HL-60 (cell line): ENCODE results near the gene ENOX1.

Experiments
- DNase-seq, 2 experiments: peaks; one replicate each; pipeline ENCODE4 v3.0.0-alpha.2; 2010 to 2020; ENCODE audit warnings: low read depth in 1 of 2, low spot score in 1 of 2
- H3K27ac ChIP-seq: fragments of 250-450 bp; sonication (Bioruptor Pico); replicated peaks from 2 replicates; pipeline ENCODE4 v1.5.1; 2020; ENCODE audit warnings: mild to moderate bottlenecking, moderate library complexity
- H3K27me3 ChIP-seq: fragments of 250-450 bp; sonication (Bioruptor Pico); 2 replicates; pipeline ENCODE4 v1.5.1; 2021; ENCODE audit warnings: mild to moderate bottlenecking, moderate library complexity; ENCODE audit not compliant: insufficient read depth, poor library complexity, severe bottlenecking
- H3K4me3 ChIP-seq: replicated peaks from 2 replicates; pipeline ENCODE4 v1.5.1; 2011; ENCODE audit warnings: mild to moderate bottlenecking, control low read depth, low read length; ENCODE audit not compliant: insufficient read depth
- CTCF ChIP-seq: IDR thresholded peaks from one replicate; pipeline ENCODE4 v1.5.1; 2011; ENCODE audit warnings: low read length, control low read depth, inconsistent platforms; ENCODE audit not compliant: insufficient read depth
- GABPA ChIP-seq: IDR thresholded peaks from 2 replicates; pipeline ENCODE4 v1.6.1; 2012; ENCODE audit warnings: low read depth
- POLR2AphosphoS5 ChIP-seq: IDR thresholded peaks from 2 replicates; pipeline ENCODE4 v1.6.1; 2012; ENCODE audit warnings: low read depth
- SPI1 ChIP-seq: IDR thresholded peaks from 2 replicates; pipeline ENCODE4 v1.6.1; 2012; ENCODE audit warnings: low read depth, mild to moderate bottlenecking, borderline replicate concordance
- TF ChIP-seq, protein P1 (sequence below): IDR thresholded peaks from 2 replicates; pipeline ENCODE4 v1.6.1; 2012; ENCODE audit warnings: low read depth; ENCODE audit not compliant: insufficient replicate concordance

ENOX1 gene

DNA sequence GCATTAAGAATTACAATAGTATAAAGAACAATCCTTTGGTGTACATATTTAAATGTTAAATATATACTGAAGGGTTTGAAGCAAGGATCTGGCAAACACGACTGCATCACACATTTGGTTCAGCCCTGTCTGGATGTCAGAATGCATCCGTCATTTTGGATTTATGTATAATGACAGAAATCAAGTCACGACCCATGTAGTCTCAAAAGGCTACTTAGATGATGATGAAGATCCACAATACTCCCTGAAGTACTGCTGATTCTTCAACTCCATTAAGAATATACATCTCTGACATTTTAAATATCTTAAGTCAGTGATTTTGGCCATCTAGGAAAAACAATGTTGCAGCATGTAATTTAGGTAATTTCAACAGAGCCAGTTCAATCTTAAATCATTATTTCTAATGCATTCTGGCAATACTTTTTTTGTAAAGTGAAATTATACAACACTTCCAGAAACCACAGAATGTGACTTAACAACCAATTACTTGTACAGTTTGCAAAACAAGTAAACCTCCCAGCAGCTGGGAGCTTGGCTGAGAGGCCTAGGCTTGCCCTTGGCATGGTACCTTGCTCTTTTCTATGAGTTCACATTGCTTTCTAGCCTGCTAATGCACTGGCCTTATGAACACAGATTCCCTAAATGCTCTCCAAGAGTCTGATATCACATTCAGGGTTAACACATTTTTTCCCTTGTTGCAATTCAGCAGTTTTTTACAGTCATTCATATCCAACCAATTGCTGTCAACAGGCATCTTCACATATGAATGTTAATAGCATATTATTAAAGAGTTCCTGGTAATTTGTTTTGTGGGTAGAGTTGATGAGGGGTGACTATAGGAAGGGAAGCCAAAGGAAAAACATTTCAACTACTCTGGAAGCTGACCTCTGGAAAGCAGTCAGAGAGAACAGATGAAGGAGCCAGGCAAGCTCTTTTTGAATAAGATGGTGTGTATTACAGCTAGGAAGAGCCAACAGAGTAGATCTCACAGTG lies 175.2 kb downstream of the ENOX1 start:
- Histone ChIP-seq H3K4me3 (no peak overlapping the region), H3K27me3 (no peaks in the 10 kb centered on the region), H3K27ac (no peak overlapping the region)
- DNase-seq: no peak
- TF ChIP-seq GABPA (no peak), POLR2AphosphoS5 (no peak), SPI1 (no peak), CTCF (no peak)
- TF ChIP-seq, protein P1, sequence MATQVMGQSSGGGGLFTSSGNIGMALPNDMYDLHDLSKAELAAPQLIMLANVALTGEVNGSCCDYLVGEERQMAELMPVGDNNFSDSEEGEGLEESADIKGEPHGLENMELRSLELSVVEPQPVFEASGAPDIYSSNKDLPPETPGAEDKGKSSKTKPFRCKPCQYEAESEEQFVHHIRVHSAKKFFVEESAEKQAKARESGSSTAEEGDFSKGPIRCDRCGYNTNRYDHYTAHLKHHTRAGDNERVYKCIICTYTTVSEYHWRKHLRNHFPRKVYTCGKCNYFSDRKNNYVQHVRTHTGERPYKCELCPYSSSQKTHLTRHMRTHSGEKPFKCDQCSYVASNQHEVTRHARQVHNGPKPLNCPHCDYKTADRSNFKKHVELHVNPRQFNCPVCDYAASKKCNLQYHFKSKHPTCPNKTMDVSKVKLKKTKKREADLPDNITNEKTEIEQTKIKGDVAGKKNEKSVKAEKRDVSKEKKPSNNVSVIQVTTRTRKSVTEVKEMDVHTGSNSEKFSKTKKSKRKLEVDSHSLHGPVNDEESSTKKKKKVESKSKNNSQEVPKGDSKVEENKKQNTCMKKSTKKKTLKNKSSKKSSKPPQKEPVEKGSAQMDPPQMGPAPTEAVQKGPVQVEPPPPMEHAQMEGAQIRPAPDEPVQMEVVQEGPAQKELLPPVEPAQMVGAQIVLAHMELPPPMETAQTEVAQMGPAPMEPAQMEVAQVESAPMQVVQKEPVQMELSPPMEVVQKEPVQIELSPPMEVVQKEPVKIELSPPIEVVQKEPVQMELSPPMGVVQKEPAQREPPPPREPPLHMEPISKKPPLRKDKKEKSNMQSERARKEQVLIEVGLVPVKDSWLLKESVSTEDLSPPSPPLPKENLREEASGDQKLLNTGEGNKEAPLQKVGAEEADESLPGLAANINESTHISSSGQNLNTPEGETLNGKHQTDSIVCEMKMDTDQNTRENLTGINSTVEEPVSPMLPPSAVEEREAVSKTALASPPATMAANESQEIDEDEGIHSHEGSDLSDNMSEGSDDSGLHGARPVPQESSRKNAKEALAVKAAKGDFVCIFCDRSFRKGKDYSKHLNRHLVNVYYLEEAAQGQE: no peak

- no peak overlapping the region for H3K4me3 ChIP-seq
- H3K27me3 ChIP-seq: no peaks in the 10 kb centered on the region
- no peak for DNase-seq
- no peak for TF ChIP-seq GABPA
- H3K27ac ChIP-seq: no peak overlapping the region
Observed at GRCh38 chr13:43608400-43609137, 178.2 kb downstream of the ENOX1 start.

- TF ChIP-seq GABPA (no peak), CTCF (no peak), POLR2AphosphoS5 (no peak)
- TF ChIP-seq, protein P1: no peak
- no peaks in the 10 kb centered on the region for H3K27me3 ChIP-seq
- H3K27ac ChIP-seq: no peak overlapping the region
- no peak for DNase-seq
- H3K4me3 ChIP-seq: no peak overlapping the region
Observed at GRCh38 chr13:43597599-43597945, 189.2 kb downstream of the ENOX1 start.

DNA sequence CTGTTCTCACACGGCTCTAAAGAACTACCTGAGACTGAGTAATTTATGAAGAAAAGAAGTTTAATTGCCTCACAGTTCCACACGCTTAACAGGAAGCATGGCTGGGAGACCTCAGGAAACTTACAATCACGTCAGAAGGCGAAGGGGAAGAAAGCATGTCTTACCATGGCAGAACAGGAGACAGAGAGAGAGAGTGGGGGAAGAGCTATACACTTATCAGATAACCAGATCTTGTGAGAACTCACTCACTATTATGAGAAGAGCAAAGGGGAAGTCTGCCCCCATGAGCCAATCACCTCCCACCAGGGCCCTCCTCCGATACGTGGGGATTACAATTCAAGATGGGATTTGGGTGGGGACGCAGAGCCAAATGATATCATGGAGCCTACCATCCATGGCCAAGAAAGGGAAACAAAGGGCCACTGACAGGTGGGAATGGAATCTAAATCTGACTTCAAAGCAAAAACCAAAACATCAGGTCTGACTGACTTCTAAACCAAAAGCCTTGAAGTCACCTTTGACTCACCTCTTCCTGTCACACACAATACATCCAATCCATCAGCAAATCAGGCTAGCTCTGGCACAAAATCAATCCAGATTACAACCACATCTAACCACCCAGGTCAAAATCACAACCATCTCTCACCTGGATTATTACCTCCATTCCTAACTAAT lies 189.7 kb downstream of the ENOX1 start:
- H3K27ac ChIP-seq: no peak overlapping the region
- TF ChIP-seq, protein P1: no peak
- TF ChIP-seq POLR2AphosphoS5 (no peak), GABPA (no peak), SPI1 (no peak), CTCF (no peak)
- no peak for DNase-seq
- no peaks in the 10 kb centered on the region for H3K27me3 ChIP-seq
- H3K4me3 ChIP-seq: no peak overlapping the region
